ENCODE results near the gene FRMD4A.

Gene FRMD4A

DNA sequence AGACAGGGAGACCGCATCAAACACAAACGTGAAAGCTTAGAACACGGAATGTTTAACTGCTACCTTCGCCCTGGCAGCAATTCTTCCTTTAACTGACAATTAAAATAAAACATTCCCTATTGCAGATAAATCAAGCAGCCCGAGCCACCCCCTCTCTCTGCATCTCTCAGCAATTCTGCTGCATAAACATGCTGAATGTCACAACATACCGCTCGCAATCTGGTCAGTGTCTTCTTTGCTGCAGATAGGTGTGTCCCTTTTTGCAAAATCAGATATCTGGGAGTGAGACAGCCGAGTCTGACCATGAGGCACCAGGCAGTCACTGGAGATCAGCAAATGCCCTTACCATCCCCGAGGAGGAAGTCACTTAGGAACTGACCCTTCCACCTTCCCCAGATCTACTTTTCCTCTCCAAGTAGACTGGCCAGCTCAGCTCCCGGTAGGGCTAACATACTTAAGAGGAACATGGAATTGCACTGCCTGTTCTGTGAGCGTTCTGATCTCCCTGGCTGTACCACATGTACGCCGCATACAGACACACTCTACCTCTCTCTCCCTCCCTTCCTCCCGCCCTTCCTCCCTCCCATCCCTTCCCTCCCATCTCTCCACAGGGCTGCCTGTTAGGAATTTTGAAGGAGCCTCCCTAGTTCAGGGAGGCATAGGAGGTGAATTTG, at the start of gene FRMD4A:
TSS of gene FRMD4A (minus strand) at position 537 of the 674 bp plus-strand sequence.
- no peak for DNase-seq

DNA sequence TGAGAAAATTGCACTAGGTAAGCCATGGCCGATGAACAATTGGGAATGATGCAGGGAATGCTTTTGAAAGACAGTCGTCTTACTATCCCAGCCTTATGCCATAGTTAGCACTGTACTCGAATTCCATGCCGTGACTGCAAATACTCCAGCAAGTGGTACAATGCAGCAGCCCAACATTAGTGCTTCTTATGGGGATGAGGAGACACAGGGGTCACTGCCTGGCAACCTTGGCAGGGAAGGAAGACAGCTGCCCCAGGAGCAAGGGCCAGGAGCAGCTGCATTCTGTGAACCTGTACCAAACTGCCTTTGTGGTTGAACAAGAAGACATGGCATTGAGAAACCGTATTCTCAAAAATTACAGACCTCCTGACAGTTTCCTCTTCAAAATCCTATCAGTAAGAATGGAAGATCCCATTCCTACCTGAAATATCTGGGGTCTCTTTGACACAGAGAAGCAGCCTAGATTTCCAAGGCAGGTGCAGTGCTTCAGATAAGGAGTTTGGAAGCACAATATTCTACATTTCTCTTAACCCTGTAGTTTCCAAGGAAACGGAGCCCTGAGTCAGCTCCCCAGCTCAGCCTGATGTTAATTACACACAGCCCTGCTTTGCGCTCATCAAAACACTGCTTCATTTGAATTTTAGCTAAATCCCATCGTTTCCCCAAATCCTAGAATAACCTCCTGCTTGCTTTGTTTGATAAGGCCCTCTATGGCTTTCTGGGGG, 49.0 kb upstream of the FRMD4A start:
- no peak for DNase-seq

DNA sequence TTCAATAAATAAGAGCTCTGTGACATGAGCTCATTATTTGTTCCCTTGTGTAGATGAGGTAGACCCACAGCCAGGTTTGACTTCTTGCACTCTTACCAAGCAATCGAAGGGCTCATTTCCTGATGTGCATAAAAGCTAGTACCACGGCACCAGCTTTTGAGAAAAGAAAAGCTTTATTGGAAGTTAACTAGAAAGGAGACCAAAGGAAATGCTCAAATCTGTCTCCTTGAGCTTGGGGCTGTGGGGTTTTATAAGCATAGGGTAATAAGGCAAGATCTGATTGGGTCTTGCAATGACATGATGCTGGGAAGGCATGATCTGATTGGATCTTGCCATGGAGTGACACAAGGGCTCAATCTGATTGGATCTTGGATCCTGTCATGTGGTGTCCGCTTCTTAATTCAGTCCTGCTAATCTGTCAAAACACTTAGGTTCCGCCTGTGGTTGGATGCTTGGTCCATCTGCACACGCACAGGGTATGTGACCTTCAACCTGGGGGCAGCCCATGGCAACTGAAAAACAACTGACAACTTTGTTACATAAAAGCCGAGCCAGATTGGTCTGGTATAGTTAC, 47.8 kb upstream of the FRMD4A start:
- no peak for DNase-seq

DNA sequence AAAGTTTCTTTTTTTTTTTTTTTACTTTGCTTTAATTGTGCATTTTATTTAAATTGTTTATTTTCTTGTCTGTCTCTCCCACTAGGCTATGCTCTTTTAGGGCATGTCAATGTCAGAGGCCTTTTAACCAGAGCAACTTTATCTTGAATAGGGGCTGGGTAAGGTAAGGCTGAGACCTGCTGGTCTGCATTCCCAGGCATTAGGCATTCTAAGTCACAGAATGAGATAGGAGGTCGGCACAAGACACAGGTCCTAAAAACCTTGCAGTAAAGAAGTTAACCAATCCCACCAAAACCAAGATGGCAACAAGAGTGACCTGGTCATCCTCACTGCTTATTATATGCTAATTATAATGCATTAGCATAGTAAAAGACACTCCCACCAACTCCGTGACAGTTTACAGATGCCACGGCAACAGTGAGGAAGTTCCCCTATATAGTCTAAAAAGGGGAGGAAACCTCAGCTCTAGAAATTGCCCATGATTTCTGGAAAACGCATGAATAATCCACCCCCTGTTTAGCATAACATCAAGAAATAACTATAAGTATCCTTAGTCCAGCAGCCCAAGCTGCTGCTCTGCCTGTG, 47.0 kb upstream of the FRMD4A start:
- no peak for DNase-seq

DNA sequence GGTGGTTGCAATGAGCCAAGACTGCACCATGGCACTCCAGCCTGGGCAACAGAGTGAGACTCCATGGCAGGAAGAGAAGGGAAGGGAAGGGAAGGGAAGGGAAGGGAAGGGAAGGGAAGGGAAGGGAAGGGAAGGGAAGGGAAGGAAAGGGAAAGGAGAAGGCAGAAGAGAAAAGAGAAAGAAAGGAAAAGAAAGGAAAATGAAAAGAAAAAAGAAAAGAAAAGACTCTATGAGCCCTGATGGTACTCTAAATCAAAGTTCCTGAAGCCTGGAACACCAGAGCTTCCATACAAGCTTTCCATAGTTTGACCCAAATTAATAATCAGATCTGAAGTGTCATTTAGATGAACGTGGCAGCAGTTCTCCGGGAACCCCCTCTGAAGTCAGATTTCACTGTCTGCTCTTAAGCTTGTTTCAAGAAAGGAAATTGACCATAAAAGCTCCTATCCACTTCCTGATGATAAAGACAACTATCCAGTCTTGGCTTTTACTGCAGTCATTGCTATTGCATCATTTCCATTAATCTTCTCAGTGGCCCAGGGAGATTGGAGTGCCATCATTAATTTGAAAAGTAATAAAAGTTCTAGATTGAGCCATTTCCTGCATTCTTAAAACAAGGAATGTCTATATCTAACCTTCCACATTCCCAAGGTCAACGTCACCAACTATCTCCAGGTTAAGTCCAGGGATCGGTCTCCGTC, 44.2 kb upstream of the FRMD4A start:
- DNase-seq: no peak

DNA sequence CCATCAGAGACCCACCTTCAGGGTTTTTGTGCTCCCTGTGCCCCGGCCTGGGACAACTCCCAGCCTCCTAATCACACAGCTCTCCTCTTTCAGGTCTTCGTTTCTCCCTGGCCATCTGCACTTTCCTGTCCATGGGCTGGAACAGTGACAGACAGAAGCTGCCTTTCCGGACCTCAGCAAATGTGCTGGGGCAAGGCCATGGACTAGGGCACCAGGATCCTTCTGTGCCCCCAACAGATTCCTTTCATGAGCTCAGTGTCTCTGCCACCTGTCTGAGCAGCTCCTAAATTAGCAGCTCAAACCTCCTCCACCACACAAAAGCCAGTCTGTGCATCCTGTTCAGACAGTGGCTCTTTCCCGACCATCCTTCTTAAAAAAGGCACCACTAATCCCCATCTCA, 41.9 kb upstream of the FRMD4A start:
- DNase-seq: no peak

DNA sequence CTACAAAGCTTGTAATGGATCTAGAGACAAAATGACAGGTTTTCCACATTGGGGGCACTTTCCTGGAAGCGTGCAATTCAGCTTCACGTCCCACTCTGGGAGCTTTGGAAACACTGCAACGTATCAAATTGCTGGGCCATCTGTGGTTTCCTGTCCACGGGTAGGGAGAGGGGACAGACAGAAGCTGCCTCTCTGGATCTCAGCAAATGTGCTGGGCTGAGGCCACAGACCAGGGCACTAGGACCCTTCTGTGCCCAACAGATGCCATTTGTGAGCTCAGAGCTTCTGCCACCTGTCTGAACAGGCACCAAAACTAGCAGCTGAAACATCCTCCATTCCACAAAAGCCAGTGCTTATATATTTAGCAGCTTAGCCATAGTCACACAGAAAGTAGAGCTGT, 40.9 kb upstream of the FRMD4A start:
- no peak for DNase-seq

DNA sequence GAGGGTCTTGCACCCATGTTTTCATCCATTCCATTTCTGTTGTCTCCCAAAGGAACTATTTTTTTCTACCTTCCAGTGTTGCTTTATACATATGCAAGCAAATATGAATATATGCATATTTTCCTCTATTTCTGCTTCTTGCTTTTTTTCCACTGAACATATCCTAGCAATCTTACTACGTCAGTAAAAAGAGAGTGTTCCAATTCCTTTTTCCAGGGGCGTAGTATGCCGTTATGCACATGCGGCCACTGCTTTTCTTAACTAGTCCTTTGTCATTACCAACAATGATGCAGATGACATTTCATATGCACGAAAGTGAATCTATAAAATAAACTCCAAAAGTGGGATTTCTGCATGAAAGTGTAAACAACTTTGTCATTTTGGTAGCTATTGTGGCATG, 40.2 kb upstream of the FRMD4A start:
- no peak for DNase-seq

DNA sequence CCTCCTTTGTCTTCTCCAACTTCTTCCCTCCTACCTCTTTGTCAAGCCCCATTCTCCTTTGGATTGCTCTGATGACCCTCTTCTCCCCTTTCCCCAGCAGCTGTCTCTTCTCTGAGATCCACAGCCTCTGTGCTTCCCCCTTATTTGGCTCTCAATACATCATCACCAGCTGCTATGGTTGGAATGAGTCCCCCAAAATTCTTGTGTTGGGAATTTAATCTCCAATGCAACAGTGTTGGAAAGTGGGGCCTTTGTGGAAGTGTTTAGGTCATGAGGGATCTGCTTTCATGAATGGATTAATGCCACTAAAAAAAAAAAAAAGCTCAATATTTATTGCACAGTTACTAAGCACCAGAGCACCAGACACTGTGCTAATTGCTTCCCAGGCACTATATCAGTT, 39.2 kb upstream of the FRMD4A start:
- DNase-seq: no peak

DNA sequence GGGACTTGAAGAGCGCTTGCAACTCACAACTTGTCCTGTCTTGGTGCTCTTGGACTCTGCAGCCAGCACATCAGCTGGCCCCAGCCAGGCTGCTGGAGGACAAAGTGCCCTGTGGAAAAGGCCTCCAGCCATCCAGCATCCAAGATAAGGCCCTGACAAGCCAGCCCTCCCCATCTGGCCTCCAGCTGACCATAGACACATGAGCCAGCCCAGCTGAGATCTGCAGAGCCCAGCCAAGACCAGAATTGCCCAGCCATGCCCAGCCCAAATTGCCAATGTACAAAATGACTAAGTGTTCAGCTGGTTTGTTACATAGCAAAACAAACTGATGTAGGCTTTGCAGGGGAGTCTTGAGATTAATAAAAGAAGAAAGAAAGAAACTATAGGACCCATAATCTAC, 36.0 kb upstream of the FRMD4A start:
- DNase-seq: no peak

DNA sequence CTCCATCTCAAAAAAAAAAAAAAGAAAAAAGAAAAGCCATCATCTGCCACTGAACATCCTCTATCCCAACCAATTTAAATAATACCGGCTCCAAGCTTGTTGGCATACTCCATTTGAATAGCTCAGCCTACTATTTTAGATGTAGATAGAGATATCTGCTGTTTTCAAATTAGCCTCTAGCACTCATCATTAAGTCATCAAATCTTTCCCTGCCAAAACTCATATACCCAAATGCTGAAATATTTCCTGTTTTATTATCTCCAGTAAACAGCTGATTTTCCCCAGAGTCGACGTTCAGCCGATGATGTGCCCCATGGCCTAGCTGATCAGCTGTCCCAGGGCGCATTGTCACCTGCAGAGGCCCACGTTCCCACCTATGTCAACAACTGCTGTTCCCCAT, 34.5 kb upstream of the FRMD4A start:
- no peak for DNase-seq

DNA sequence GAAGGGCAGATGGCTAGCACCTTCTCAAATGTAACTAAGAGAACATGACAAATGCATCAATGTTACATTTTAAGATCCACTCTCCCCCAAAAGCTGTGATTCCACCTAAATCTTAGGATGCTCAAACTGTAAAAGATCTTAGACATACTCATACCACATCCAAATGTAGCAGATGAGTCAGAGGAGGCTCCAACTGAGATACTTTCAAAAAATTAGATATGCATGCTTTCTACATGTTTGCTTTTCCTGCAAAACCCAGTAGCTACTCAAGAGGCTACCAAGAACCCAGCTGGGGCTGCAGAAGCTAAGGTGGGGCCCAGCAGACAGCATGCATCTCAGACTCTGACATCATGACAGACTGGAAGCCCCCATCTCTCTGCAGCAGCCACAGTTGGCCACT, 31.4 kb upstream of the FRMD4A start:
- DNase-seq: no peak

DNA sequence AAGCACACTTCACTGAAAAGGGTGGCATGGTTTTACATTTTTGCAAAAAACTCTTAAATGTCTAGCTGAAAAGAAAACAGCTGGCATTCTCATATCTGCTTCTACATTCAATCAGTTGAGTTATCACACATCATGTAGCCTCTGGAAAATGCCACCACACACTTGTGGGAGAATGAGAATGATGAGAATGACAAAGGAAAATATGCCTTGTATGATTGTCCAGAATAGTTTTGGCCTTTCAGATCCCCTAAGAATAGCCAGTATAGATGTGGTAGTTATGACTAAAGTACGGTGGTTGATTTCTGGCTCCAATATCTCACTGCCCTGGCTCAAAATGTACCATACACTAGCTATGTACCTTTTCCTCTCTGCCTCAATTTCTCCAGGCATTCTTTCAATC, 30.2 kb upstream of the FRMD4A start:
- DNase-seq: no peak

DNA sequence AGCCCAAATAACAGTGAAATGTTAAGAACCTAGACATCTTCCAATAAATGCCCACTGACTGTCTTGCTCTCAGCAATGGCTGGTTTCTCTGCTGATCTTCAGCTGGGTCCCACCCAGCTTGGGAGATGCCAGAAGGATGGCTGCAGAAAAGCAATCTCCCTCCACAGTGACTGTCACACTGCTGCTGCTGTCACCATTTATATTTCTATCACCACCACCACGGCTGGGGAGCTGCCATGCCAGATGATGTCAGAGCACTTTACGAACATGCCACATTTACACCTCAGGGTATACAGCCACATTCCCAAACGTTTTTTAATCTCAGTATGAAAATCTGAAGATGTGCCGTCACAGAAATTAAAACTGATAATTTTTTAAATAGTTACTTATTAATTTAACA, 29.8 kb upstream of the FRMD4A start:
- no peak for DNase-seq

DNA sequence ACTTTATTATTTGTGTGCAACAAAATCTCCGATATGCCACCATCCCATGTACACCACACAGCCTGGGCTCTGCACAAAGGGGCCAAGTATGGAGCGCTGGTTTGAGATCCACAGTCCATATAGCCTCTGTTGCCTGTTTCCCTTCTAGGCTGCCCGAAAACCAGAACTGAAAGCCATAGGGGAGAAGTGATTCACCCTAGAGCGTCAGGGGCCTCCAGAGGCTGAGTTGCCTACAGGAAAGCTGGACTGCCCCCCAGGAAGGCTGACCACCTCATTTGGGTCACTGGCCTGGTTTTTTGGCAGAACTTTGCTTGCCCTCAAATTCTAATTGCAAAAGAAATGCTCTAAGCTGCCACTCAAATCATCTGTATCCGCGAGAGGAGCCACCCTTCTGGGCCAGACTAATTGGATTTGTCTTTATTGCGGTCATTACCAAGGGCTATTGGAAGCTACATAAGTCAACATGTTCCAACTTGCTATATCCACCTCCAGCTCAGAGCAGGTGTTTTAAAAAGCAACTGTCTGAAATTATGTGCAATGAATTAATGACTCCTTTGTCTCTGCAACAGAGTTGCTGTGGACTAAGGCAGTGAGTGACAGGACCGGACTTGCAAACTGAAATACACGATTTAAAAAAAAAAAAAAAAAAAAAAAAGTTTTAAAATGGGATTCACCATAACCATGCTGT, 28.3 kb upstream of the FRMD4A start:
- no peak for DNase-seq

DNA sequence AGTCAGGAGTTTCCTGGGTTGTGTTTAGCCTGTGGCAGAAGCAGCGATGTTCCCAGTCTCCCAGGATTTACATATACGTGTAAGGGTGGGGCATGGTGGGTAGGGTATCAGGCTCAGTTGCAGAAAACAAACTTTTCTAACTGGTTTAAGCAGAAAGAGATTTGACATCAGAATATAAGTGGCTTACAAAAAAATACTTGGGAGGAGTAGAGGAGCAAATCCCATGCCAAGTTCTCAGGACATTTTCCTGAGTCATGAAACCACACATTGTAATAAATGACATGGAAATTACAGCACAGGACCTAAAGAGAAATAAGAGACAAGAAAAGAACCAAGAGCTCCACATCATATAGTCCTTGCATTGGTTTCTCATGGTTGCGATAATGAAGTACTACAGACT, 26.2 kb upstream of the FRMD4A start:
- no peak for DNase-seq

DNA sequence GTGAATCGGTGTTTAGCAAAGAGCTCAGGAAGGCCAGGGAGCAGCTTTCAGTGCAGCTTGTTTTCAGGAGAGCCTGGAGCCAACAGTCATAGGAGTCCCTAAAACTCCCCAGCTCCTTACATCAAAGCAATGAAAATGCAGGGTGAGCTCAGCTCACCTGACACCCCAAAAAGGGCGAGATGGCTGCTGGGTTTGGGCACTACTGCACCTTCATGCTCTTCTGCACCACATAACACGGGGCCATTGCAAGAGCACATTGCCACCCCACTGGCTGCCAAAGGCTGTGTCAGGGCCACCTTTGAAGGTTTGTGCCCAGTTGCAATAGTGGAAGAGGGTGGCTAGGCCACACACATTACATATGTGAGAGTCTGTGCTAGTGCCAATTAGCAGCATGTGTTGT, 25.0 kb upstream of the FRMD4A start:
- no peak for DNase-seq

DNA sequence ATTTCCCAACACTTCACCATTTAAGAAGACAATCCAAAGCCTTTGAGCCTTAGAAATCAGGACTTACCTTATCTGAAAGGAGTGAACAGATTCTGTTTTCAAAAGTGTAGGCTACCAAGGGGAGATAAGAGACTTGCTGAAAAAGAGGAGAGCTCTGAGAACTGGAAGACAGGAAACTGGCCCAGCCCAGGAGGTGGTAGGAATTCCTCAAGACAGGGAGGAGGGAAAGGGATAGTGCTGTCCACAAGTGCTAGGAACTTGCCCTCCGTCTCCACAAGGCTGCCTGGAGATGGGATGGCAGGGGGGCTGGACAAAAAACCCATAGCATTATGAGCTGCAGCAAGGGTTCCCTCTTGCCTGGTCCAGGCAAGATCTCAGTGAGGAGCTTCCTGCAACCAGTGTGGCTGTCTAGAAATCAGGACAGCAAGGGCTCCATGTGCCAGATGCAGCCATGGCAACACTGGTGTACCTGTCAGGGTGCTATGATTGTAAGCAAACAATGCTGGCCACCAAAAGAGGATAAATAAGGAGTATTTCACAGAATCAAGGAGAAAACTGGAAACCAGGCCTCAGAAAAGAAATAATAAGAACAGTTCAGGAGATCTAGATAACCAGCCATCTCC, 22.7 kb upstream of the FRMD4A start:
- no peak for DNase-seq

DNA sequence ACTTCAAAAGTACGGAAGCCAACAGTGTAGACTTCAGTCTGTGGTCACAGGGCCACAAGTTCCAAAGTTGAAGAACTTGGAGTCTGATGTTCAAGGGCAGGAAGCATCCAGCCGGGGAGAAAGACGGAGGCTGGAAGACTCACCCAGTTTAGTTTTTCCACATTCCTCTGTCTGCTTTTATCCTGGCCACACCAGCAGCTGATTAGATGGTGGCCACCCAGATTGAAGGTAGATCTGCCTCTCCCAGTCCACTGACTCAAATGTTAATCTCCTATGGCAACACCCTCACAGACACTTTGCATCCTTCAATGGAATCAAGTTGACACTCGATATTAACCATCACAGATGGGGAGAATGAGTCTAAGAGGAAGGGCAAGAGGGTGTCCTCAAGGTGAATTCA, 19.3 kb upstream of the FRMD4A start:
- no peak for DNase-seq

DNA sequence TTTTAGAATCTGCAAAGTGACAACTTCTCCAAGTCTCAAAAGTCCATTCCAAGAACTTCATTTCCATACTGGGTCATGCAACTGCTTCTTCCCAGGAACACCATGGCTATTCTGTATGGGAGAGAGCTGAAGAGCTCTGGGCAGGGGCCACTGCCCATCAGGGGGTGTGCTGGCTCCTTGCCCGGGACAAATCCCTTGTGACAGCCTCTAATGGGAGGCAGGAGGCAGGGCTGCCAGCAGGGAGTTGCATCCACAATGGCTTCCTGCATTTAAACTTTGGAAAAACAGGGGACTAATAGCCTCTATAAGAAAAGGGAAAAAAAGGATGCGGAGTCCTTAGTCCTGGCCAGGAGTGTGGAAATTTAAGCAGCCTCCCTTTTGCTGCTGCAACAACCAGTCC, 18.4 kb upstream of the FRMD4A start:
- no peak for DNase-seq

DNA sequence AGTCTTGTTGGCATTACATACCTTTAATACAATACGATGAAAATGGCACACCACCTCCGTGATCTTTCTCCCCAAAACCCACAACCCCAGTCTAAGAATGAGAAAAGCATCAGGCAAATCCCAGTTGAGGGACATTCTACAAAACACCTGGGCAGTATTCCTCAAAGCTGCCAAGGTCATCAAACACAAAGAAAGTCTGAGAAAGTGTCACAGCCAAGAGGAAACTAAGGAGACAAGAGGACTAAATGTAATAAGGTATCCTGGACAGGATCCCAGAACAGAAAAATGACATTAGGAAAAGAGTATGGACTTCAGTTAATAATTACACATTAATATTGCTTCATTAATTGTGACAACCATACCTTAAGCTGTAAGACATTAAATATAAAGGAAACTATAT, 14.5 kb upstream of the FRMD4A start:
- no peak for DNase-seq

DNA sequence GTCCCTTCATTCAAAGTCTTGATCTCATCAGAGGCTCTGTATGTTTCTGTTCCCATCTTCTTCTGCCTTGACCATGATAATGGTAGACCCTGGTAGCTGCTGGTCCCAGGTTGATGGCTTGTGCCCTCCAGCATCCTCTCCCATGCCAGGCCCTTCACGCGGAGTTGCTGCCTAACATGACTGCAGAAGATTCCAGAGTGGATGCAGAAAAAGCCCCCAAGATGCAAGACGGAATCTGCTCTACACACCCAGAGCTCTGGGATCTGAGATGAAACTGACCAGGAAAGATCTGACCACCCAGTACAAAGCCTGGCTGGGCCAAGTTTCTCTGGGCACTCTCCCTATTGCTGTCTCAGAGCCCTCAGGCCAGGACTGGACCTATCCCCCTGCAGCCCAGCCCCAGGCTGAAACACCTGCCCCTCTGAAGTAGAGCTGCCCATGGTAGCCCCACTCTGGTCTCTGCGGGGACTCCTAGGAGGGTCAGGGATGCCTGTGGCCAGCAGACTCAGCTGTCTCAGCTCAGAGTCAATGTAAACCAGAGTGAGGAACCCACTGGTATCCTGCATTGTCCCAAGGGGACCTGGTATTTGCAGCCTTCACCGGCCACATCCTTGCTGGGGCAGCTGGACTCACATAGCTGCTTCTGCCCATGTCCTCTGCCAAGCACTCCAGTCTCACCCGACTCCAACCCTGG, 9.5 kb upstream of the FRMD4A start:
- DNase-seq: no peak

All from NCI-H1092 (cell line).